Measurements from ENCODE around the gene OCIAD2. TPM values are rescaled to one million over a fixed set of nuclear protein-coding genes. Genes with fewer than 3 reads are reported as not detected.
A peak's percentile ranks its signal among the peaks of the same experiment; 100 is the strongest.

OCIAD2 gene
- total RNA-seq (20.5 and 34.0 TPM in 2 replicates), polyA plus RNA-seq (20.3 and 36.5 TPM in 2 replicates), polyA minus RNA-seq (ENCODE audit: low replicate concordance) (0.93 and 1.2 TPM in 2 replicates)
- polyA plus RNA-seq (2012) = 26.7 and 47.6 TPM in 2 replicates

GRCh38 chr4:48906206-48907173 lies at the start of gene OCIAD2:
OCIAD2 (minus strand) TSS chr4:48906774; CDS start chr4:48904549, 2,225 bp downstream.
- H3K79me2 ChIP-seq (ENCODE audit: control insufficient read depth, insufficient read depth, low read length) = no peaks in the 10 kb centered on the region
- H3K9ac ChIP-seq (ENCODE audit: insufficient read depth, low read length) = peak within 1 kb of the TSS; percentile 39
- H3K9me3 ChIP-seq (ENCODE audit: control insufficient read depth, insufficient read depth, low read depth, low read length) = no peaks in the 10 kb centered on the region
- H3K4me2 ChIP-seq (ENCODE audit: extremely low read depth, insufficient read depth, low read length) = peak within 1 kb of the TSS; percentile 79
- no peak within 1 kb of the TSS for H3K27ac ChIP-seq (ENCODE audit: insufficient read depth, low read length)
- peak; percentile 39 to 70 for DNase-seq (ENCODE audit: low read depth in 2 of 2)
- H2AFZ ChIP-seq (ENCODE audit: low read length) = peak within 1 kb of the TSS; percentile 87
- H3K4me1 ChIP-seq (ENCODE audit: control insufficient read depth, extremely low read depth, insufficient read depth, low read length) = peaks cover 6% of the 10 kb centered on the region
- no peaks in the 10 kb centered on the region for H3K27me3 ChIP-seq (ENCODE audit: control insufficient read depth, insufficient read depth, low read length)
- TF ChIP-seq, protein P1, sequence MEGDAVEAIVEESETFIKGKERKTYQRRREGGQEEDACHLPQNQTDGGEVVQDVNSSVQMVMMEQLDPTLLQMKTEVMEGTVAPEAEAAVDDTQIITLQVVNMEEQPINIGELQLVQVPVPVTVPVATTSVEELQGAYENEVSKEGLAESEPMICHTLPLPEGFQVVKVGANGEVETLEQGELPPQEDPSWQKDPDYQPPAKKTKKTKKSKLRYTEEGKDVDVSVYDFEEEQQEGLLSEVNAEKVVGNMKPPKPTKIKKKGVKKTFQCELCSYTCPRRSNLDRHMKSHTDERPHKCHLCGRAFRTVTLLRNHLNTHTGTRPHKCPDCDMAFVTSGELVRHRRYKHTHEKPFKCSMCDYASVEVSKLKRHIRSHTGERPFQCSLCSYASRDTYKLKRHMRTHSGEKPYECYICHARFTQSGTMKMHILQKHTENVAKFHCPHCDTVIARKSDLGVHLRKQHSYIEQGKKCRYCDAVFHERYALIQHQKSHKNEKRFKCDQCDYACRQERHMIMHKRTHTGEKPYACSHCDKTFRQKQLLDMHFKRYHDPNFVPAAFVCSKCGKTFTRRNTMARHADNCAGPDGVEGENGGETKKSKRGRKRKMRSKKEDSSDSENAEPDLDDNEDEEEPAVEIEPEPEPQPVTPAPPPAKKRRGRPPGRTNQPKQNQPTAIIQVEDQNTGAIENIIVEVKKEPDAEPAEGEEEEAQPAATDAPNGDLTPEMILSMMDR (conservative IDR thresholded peaks at IDR 0.05 in 1 of 2, IDR thresholded peaks at IDR 0.05 in 1 of 2; ENCODE audit: low read depth in 1 of 2, low read length in 2 of 2) = no peak
- no peak for TF ChIP-seq EZH2 (IDR thresholded peaks at IDR 0.05; ENCODE audit: low read length, missing control alignments)
- H4K20me1 ChIP-seq (ENCODE audit: control insufficient read depth, extremely low read depth, insufficient read depth, low read length) = no peaks in the 10 kb centered on the region
- no peaks in the 10 kb centered on the region for H3K36me3 ChIP-seq (ENCODE audit: control insufficient read depth, insufficient read depth, low read length)
- peak within 1 kb of the TSS; percentile 34 to 58 (median 48) for H3K4me3 ChIP-seq (replicated peaks in 1 of 4; ENCODE audit: control extremely low read depth in 1 of 4, insufficient read depth in 1 of 4, low read depth in 3 of 4, low read length in 4 of 4)

GRCh38 chr4:48954314-48954713 lies 47.7 kb upstream of the OCIAD2 start:
- Histone ChIP-seq H3K4me1 (ENCODE audit: control insufficient read depth, extremely low read depth, insufficient read depth, low read length) (no peaks in the 10 kb centered on the region), H4K20me1 (ENCODE audit: control insufficient read depth, extremely low read depth, insufficient read depth, low read length) (no peaks in the 10 kb centered on the region), H3K79me2 (ENCODE audit: control insufficient read depth, insufficient read depth, low read length) (no peaks in the 10 kb centered on the region), H3K9ac (ENCODE audit: insufficient read depth, low read length) (no peak overlapping the region), H3K27ac (ENCODE audit: insufficient read depth, low read length) (no peak overlapping the region), H2AFZ (ENCODE audit: low read length) (no peak overlapping the region), H3K36me3 (ENCODE audit: control insufficient read depth, insufficient read depth, low read length) (no peaks in the 10 kb centered on the region), H3K27me3 (ENCODE audit: control insufficient read depth, insufficient read depth, low read length) (no peaks in the 10 kb centered on the region), H3K4me2 (ENCODE audit: extremely low read depth, insufficient read depth, low read length) (no peak overlapping the region), H3K9me3 (ENCODE audit: control insufficient read depth, insufficient read depth, low read depth, low read length) (no peaks in the 10 kb centered on the region), H3K4me3 (replicated peaks in 1 of 4; ENCODE audit: control extremely low read depth in 1 of 4, insufficient read depth in 1 of 4, low read depth in 3 of 4, low read length in 4 of 4) (no peak overlapping the region)
- no peak for TF ChIP-seq EZH2 (IDR thresholded peaks at IDR 0.05; ENCODE audit: low read length, missing control alignments)
- TF ChIP-seq, protein P1 (conservative IDR thresholded peaks at IDR 0.05 in 1 of 2, IDR thresholded peaks at IDR 0.05 in 1 of 2; ENCODE audit: low read depth in 1 of 2, low read length in 2 of 2) = no peak
- peak in 1 of 2 donors; percentile 72 for DNase-seq (ENCODE audit: low read depth in 2 of 2)

DNA sequence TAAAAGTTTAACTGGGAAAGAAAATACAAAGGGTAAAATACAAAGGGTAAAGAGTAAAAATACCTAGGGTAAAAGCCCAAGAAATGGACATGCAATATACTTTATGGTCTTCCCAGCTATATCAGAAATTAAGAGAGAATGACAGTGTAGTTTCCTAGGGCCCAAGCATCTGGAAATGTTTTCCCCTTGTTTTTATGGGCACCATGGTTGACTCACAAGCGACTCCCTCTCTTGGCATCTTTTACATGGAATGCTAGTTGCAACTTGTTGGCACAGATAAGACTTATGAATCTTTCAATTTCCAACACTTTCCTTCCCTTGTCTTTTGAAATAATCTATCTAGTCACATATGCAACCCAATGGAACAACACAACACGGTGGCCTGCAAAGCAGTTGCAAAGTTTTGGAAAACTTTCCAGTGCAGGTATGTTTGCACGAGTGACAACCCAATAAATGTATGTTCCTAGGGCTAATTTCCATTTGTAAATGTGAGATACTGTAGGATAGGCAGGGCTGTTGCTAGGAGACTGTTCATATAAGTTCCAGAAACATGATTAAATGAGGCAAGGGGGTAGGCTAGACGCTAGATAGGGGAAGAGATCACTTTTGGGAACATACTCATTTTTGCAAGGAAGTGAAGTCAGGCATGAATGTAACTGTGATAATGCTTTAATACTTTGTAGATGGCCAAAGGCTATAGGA lies 43.1 kb upstream of the OCIAD2 start:
- H2AFZ ChIP-seq (ENCODE audit: low read length) = no peak overlapping the region
- H3K4me1 ChIP-seq (ENCODE audit: control insufficient read depth, extremely low read depth, insufficient read depth, low read length) = no peaks in the 10 kb centered on the region
- H3K9me3 ChIP-seq (ENCODE audit: control insufficient read depth, insufficient read depth, low read depth, low read length) = no peaks in the 10 kb centered on the region
- H3K79me2 ChIP-seq (ENCODE audit: control insufficient read depth, insufficient read depth, low read length) = no peaks in the 10 kb centered on the region
- H4K20me1 ChIP-seq (ENCODE audit: control insufficient read depth, extremely low read depth, insufficient read depth, low read length) = no peaks in the 10 kb centered on the region
- TF ChIP-seq, protein P1 (conservative IDR thresholded peaks at IDR 0.05 in 1 of 2, IDR thresholded peaks at IDR 0.05 in 1 of 2; ENCODE audit: low read depth in 1 of 2, low read length in 2 of 2) = no peak
- TF ChIP-seq EZH2 (IDR thresholded peaks at IDR 0.05; ENCODE audit: low read length, missing control alignments) = no peak
- no peaks in the 10 kb centered on the region for H3K36me3 ChIP-seq (ENCODE audit: control insufficient read depth, insufficient read depth, low read length)
- no peak overlapping the region for H3K4me3 ChIP-seq (replicated peaks in 1 of 4; ENCODE audit: control extremely low read depth in 1 of 4, insufficient read depth in 1 of 4, low read depth in 3 of 4, low read length in 4 of 4)
- H3K27ac ChIP-seq (ENCODE audit: insufficient read depth, low read length) = no peak overlapping the region
- no peak overlapping the region for H3K4me2 ChIP-seq (ENCODE audit: extremely low read depth, insufficient read depth, low read length)
- no peaks in the 10 kb centered on the region for H3K27me3 ChIP-seq (ENCODE audit: control insufficient read depth, insufficient read depth, low read length)
- no peak overlapping the region for H3K9ac ChIP-seq (ENCODE audit: insufficient read depth, low read length)
- DNase-seq (ENCODE audit: low read depth in 2 of 2) = peak in 1 of 2 donors; percentile 22

All from fibroblast of lung (primary cell).